Activated gamma-delta T cell treated with Interleukin-2 at 50 U/mL for 16 hours (primary cell): ENCODE results near the gene MADCAM1.
"Not testable (repeated sequence)": the region's sequence is repeated elsewhere in the genome, so short reads cannot be mapped to it uniquely, and the experiment has no call there.

Experiments
- DNase-seq: peaks from one replicate; pipeline ENCODE4 v3.0.0-alpha.2; 2020

Gene MADCAM1

DNA sequence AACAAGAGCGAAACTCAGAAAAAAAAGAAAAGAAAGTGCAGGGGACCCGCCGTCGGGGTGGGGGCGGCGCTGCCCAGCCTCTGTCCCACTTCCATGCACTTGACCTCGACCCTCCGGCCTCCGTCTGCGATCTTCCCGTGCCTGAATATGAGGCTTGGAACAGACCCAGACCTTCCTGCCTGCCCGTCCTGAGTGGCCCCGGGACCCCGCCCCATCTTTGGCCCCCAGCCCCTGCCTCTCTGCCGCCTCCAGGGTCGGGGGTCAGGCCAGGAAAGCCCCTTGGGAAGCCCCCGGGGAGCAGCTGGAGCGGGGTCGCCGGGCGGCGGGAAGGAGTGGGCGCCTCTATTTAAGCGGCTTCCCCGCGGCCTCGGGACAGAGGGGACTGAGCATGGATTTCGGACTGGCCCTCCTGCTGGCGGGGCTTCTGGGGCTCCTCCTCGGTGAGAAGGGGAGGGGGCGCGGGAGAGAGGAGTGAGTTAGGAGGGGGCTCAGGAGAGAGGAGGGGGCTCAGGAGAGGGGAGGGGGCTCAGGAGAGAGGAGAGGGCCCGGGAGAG lies at the start of gene MADCAM1:
Gene MADCAM1, plus strand, starts transcription at position 375 of the 554 bp plus-strand sequence. Its CDS starts 14 bp downstream, at position 389.
- DNase-seq = no peak

DNA sequence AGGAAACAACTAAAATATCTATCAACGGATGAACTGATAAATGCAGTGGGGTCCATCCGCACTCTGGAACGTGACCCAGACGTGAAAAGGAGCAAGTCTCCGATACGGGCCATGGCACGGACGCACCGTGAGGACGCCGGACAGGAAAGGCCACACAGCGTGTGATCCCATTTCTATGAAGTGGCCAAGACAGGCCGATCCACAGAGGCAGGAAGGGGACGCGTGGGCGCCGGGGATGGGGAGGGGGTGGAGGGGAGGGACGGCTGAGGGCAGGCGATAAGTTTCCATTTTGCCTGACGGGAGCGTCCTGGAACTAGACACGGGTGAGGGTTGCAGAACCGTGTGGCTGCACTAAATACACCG lies 49.2 kb upstream of the MADCAM1 start:
- no peak for DNase-seq

DNA sequence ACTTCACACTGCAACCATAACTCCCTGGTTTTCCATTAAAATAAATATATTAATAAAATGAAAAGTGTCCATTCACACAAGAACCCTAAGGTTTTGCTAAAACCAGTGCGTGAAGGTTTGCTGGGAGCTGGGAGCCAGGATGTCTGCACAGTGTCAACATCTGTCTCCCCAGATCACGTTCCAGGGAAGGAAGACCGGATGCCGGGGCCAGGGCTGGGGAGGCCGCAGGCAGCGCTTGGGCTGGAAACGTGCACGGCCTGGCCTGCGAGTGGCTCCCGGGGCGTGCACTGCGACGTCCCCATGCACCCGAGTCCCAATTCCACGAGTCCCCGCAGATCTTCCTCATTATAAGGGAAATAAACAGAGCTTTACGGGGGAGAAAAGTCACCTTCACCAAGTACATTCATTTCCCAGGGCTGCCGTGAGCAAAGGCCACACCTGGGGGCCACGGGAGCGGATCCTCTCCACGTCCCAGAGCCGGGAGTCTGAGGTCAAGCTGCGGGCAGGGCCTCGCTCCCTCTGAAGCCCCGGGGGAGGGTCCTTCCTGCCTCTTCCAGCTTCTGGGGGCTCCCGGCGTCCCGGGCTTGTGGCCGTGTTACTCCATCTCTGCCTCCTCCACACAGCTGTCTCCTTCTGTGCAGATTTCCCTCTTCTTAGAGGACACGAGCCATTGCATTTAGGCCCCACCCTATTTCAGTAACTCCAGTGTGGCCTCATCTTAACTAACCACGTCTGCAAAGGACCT lies 48.3 kb upstream of the MADCAM1 start:
- no peak for DNase-seq

DNA sequence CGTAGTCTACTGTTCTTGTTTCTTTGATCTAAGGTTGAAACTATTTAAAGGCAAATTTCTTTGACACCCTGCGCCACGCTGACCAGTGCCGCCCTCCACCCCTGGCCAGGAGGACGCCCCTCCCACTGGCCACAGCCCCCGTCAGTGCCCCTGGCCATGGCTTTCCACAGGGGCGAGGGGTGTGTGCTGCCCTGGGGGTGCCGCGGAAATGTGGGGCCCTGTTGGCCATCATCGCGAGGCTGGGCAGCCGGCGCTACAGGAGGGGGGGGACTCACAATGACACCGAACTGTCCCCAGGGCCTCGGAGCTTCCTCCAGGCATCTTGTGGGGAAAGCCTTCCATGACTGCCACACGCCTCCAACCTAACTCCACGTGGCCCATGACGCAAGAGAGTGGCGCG lies 46.4 kb upstream of the MADCAM1 start:
- no peak for DNase-seq

DNA sequence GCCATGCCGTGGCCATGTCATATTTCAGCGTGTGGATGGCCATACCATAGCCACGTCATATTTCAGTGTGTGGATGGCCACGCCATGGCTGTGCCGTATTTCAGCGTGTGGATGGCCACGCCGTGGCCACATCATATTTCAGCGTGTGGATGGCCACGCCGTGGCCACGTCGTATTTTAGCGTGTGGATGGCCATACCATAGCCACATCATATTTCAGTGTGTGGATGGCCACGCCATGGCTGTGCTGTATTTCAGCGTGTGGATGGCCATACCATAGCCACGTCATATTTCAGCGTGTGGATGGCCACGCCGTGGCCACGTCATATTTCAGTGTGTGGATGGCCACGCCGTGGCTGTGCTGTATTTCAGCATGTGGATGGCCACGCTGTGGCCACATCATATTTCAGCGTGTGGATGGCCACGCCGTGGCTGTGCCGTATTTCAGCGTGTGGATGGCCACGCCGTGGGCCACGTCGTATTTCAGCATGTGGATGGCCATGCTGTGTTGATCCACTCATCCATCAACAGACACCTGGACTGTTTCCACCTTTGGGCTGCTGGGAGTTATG lies 45.3 kb upstream of the MADCAM1 start:
- not testable (repeated sequence) for DNase-seq

DNA sequence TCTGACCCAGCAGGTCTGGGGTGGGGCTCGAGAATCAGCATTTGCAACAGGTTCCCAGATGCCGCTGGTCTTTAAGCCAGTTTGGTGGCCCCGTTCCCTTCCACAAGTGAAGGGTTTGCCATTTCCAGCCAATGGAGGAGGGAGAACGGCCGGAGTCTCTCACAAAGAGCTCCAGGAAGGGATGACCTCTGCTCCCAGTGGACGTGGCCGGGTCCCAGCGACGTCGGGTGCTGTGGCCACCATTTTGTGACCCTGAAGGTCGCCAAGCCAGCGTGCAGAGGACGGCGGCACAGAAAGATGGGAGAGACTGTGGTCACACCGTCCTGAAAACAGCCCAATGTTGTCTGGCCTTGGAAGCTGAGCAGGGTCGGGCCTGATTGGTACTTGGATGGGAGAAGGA lies 43.5 kb upstream of the MADCAM1 start:
- DNase-seq = no peak

DNA sequence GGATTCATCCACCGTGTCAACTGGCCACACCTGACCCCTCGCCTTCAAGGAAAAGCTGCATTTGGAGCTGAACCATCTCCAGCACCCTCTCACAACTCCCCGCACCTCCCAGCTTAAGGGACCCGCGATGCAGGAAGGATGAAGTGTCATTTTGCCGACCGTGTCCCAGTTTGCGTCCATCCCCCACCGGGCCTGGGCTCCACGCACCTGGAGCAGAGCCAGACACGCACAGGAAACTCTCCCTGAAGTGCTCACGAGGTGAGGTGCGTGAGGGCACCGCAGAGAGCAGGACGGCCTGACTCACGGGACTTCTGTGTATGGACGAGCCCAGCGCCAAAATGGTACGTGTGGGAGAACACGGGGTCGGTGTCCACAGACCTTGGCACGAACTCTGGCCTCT lies 42.7 kb upstream of the MADCAM1 start:
- DNase-seq = no peak

DNA sequence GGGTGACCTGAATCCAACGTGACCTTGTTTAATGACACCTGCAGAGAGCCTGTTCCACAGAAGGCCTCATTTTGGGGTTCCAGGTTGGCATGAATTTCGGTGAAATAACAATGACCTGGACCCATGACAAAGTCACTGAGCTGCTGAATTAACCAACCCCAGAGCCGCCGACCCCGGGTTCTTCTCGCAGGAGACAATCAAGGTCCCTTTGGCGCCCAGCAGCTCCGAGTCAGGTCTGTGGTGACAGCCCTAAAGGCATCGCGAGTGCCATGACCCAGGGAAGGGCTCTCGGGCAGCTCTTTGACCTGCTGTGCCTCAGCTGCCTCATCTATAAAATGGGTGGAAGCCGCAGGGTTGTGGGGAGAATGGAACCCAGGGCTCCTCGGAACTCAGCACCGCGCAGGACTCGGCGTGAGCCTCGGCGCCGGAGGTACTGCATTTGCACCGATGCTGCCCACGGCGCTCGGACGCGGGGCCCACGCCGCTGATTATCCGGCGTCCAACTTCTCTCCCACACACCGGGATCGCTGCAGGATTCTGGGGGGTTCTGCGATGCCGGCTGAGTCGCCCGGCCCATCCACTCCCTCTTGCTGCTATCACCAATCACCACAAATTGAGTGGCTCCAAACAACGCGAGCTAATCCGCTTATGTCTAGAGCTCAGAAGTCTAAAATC lies 41.1 kb upstream of the MADCAM1 start:
- no peak for DNase-seq

DNA sequence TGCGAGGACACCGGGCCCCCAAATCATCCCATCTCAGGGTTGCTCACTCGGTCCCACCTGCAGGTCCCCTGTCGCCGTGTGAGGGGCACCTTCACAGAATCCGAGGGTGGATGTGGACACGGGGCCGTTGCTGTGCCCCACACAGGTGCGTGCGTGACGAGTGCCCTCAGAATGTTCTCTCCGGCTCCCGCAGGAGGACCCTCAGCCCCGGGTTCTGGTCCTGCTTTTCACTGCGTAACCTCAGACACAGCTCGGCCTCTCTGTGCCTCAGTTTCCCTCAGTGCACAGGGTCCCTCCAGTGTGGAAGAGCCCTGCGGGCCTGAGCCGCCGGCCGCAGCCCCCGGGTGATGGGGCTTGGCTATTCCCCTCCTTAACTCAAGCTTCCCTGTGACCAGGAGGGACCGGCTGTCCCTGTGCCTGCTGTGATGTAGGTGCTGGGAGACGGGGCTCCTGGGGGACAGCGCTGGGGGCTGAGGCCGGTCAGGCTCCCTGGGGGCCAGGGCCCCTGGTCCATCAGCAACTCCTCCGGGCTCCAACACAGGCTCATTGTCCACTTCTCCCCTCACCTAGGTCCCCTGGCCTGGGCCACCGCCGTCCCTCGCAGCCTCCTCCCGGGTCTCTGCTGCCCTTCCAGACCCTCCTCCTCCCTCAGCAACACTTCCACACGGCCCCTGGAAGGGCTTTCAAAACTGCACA lies 40.3 kb upstream of the MADCAM1 start:
- no peak for DNase-seq

DNA sequence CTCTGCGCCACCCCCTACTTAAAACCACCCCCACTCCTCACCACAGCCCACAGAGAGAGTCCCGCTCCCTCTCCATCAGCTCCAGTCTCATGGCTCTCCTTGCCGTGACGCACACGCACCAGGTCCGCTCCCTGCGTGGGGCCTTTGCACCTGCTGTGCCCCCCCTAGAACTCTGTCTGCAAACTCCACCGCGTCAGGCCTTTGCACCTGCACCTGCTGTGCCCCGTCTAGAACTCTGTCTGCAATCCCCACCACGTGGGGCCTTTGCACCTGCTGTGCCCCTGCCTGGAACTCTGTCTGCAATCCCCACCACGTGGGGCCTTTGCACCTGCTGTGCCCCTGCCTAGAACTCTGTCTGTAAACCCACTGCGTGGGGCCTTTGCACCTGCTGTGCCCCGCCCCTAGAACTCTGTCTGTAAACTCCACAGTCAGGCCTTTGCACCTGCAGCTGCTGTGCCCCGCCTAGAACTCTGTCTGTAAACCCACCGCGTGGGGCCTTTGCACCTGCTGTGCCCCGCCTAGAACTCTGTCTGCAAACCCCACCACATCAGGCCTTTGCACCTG lies 39.7 kb upstream of the MADCAM1 start:
- no peak for DNase-seq

DNA sequence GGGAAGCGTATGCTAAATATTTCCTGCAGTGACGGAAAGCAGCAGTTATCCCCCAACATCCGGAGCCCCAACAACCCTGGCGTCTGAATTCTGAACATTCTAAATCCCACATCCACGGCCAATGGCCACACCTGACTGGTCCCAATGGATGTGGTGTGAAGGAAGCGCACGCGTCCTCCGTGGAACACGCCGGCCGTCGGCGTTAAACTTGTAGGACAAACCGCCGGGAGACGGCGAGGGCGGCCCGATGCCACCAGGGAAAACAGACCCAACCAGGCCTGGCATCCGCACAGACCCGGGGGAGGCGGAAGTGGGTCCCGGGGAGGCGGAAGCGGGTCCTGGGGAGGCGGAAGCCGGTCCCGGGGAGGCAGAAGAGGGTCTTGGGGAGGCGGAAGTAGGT lies 38.6 kb upstream of the MADCAM1 start:
- no peak for DNase-seq

DNA sequence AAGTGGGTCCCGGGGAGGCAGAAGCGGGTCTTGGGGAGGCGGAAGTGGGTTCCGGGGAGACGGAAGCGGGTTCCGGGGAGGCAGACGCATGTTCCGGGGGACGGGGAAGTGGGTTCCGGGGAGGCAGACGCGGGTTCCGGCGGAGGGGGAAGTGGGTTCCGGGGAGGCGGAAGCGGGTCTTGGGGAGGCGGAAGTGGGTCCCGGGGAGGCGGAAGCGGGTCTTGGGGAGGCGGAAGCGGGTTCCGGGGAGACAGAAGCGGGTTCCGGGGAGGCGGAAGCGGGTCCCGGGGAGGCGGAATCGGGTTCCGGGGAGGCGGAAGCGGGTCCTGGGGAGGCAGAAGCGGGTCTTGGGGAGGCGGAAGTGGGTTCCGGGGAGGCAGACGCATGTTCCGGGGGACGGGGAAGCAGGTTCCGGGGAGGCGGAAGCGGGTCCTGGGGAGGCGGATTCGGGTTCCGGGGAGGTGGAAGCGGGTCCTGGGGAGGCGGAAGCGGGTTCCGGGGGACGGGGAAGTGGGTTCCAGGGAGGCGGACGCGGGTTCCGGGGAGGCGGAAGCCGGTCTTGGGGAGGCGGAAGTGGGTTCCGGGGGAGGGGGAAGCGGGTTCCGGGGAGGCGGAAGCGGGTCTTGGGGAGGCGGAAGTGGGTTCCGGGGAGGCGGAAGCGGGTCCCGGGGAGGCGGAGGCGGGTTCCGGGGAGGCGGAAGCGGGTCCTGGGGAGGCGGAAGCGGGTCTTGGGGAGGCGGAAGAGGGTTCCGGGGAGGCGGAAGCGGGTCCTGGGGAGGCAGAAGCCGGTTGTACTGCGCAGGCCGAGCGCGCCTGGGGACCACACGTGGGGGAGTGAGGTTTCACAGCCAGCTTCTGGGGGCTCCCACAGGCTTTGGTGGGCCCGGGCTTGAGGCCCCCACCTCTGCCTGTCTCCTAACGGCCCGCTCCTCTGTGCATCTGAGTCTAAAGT lies 37.9 kb upstream of the MADCAM1 start:
- DNase-seq = no peak

DNA sequence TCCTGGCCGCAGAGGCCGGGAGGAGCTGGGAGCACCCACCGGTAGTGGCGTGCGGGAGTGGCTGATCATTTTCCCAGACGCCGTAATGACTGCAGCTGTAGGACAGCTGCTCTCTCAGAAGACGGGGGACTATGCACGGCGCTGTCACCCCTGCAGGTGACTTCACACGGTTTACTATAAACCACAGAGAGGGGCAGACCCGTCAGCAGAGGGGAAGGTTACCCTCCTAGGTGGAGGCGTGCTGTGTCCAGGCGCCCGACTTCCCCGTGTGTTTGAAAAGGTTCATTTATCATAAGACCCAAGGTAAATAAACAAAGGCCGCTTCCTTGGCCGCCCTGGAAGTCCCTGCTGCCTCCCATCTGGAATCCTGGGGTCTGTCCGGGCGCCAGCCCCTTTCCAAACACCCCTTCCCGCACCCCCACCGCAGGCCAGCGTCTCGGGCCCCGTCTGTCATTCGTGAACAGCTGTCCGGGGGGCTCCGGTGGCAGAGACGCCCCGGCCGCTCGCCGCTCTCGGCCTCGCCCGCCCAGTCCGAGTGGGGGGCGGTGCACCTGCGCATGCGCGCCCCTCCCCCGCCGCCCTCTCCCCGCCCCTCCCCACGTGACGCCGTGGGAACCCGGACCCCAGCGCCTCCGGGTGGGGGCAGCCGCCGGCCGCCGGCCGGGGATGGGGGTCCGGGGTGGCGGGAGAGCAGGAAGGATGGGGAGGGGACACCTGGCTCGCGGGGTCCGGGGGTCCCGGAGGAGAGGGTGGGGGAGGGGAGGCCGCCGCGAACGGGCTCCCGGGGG lies 36.4 kb upstream of the MADCAM1 start:
- no peak for DNase-seq

DNA sequence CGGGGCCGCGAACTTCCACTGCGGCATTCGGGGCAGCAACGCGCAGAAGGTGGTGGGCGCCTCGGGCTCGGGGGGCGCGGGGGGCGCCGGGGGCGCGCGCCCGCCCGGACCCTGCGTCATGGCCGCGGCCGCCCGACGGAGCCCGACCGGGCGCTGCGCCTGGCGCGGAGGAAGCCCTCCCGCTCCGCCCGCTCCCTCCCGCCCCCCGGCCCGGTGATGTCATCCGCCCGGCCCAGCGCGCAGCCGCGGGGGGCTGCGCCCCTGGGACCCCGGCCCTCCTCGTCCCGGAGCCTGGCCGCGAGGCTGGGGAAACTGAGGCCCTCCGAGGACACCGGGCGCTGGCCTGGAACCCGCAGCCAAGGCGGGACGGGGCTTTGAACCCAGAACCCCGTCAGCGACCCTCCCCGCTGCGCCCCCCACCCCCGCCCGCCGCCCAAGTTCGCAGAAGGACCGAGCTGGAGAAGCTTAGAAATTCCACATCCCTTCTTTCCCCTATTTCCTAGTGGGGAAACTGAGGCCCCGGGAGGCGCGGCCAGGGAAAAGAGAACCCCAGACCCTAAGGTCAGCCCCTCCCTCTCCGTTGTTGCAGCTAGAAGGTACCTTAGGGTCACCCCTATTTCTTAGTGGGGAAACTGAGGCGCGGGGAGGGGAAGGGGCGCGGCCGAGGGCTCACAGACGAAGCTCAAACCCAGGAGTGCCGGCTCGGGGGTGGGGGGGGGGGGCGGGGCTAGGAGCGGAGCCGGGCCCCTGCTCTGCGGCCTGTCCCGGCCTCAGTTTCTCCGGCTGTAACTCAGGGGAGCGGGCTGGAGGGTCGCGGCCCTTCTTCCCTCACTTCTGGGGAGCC lies 35.2 kb upstream of the MADCAM1 start, which contains the start of gene SHC2:
Gene SHC2, minus strand, starts transcription at position 157 of the 844 bp plus-strand sequence. Its CDS starts 37 bp downstream, at position 120.
- no peak for DNase-seq

DNA sequence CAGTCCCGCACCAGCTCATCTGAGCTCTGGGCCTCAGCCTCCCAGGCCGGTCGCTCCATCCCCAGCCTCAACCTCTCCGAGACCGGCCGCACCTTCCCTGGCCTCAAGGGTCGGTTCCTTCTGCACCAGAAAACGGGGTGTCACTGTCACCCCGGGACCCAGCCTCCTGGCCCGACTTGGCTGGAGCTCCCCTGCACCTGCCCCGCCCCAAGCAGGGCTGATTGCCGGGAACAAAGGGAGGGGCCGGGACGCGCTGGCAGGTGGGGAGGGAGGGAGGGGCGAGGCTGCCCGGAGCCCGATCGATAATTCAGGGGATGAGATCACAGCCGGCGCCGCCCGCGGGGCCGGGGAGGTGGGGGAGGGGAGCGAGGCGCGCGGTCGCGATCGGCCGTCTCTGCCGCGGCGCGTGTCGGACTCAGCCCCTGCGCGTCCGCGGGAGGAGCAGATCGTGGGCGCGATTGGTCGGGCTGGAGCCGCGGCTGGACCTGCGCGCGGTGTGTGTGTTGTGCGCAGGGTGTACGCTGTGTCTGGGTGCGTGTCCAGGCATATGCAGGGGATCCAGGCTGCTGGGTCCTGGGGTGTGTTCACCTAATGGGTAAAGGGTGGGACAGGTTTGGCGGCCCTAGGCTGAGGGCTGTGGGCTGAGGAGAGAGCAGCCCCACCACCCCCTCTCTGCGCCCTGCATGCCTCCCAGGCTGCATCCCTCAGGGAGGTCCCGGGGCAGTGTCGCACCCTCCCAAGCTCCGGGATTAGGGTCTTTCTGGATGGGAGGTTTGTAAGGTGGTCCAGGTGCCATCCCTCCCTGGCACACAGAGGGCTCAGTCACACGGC lies 34.4 kb upstream of the MADCAM1 start:
- DNase-seq = no peak

DNA sequence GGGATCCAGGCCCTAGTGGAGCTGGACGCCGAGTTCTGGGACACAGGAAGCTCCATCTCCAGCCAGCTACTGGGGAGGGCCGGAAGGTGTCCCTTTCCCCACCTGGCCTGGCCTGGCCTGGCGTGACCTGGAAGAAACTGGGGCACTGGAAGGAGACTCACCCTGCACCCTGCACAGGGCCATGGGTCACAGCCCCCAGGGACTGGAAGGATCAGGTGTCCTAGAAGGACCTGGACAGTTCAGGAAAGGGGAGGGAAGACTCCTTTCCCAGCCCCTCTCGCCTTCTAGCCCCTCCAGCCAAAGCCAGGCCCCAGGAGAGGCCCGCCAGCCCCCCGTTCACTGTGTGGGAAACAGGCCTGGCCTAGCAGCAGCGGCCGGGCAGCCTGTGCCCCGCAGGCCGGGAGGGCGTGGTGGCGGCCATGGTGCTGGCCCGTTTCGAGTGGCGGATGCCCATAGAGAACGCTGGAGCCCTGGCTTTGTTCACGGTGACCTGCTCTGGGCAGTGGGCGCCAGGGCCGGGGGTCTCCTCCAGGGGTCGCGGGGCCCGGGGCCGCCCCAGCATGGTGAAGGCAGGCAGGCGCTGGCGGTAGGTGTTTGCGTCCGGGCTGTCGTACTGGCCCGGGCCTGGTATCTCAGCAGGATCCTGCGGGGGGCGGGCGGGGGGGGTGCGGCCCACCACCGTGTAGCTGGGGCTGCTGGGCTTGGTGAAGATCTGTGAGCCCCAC lies 32.6 kb upstream of the MADCAM1 start:
- DNase-seq = no peak

DNA sequence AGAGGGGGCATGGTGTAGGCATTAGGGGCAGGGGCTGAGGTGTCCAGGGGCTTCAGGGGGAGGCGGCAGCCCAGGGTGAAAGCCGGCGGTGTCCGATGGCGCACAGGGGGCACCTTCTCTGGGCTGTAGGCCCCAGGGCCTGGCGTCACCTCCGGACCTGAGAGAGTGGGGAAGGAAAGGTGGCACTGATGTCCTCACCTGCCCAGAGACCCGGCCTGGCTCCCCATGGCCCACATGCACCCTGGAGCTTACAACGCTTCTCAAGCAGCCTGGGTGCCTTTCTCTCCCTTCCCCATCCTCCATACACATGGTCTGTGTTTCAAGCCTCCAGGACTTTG lies 32.1 kb upstream of the MADCAM1 start:
- DNase-seq = no peak

DNA sequence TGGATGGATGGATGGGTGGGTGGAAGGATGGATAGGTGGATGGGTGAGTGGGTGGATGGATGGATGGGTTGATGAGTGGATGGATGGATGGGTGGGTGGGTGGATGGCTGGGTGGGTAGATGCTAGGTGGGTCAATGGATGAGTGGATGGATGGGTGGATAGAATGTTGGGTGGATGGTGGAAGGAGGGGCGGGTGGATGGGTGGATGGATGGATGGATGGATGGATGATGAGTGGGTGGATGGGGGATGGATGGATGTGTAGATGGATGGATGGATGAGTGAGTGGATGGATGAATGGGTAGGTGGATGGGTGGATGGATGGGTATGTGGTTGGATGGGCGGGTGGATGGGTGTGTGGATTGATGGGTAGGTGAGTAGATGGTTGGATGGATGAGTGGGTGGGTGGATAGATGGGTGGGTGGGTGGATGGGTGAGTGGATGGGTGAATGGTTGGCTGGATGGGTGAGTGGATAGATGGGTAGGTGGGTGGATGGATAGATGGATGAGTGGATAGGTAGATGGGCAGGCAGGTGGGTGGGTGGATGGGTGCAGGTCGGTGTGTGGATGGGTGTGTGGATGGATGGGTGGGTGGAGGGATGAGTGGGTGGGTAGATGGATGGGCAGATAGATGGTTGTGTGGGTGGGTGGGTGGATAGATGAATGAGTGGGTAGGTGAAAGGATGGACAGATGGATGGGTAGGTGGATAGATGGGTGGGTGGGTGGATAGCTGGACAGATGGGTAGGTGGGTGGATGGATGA lies 31.1 kb upstream of the MADCAM1 start:
- DNase-seq = no peak
